ENCODE results near the gene OR1K1.

GRCh38 chr9:122767817-122768216 lies 32.1 kb upstream of the OR1K1 start:
- TF ChIP-seq CTCF (IDR thresholded peaks at IDR 0.05) (no peak), POLR2A (IDR thresholded peaks at IDR 0.05) (no peak)

Data from vagina (tissue), 2 donors.